MCF 10A (cell line): ENCODE measurements around the gene KIF1B. TPM values are rescaled to one million over a fixed set of nuclear protein-coding genes. Genes with fewer than 3 reads are reported as not detected.
A peak's percentile ranks its signal among the peaks of the same experiment; 100 is the strongest.

Experiments
- BruUV-seq: library from RNA; stranded (reverse); fragments of 400-500 nt; replicated peaks from 2 replicates; lab custom pipeline; 2021; lab: Mats Ljungman, UMichigan
- CTCF ChIA-PET: fragments of 300-600 bp; sonication (Branson Sonifier 250); formaldehyde crosslinking; extraction: SDS; loops from one replicate; lab custom pipeline; 2021; ENCODE audit warnings: antibody characterized with exemption, inconsistent platforms; lab: Yijun Ruan, JAX
- POLR2A ChIA-PET: fragments of 300-600, 350-650 bp; sonication (Branson Sonifier 250); formaldehyde crosslinking; extraction: SDS; loops from one replicate; lab custom pipeline; 2020; ENCODE audit warnings: antibody characterized with exemption, inconsistent platforms; lab: Yijun Ruan, JAX
- DNase-seq: peaks from one replicate; pipeline ENCODE4 v3.0.0-alpha.2; 2018; ENCODE audit not compliant: unreplicated experiment
- H3K27ac Mint-ChIP-seq: one replicate; pipeline ENCODE4 v1.8.0; 2022; ENCODE audit warnings: mild to moderate bottlenecking, low read depth, mixed read lengths; ENCODE audit not compliant: unreplicated experiment
- H3K27me3 Mint-ChIP-seq: one replicate; pipeline ENCODE4 v1.8.0; 2022; ENCODE audit warnings: mixed read lengths; ENCODE audit not compliant: insufficient read depth, unreplicated experiment
- H3K36me3 Mint-ChIP-seq: one replicate; pipeline ENCODE4 v1.8.0; 2022; ENCODE audit warnings: mild to moderate bottlenecking, moderate library complexity, mixed read lengths; ENCODE audit not compliant: insufficient read depth, unreplicated experiment
- H3K4me1 Mint-ChIP-seq: one replicate; pipeline ENCODE4 v1.8.0; 2022; ENCODE audit warnings: mixed read lengths; ENCODE audit not compliant: insufficient read depth, unreplicated experiment
- H3K4me3 Mint-ChIP-seq: one replicate; pipeline ENCODE4 v1.8.0; 2022; ENCODE audit warnings: mild to moderate bottlenecking, moderate library complexity, mixed read lengths; ENCODE audit not compliant: unreplicated experiment
- H3K9me3 Mint-ChIP-seq: one replicate; pipeline ENCODE4 v1.8.0; 2022; ENCODE audit warnings: mixed read lengths; ENCODE audit not compliant: unreplicated experiment
- CTCF ChIP-seq: fragments of 200-600 bp; IDR thresholded peaks from one replicate; pipeline ENCODE4 v1.8.0; 2022; ENCODE audit warnings: antibody characterized with exemption, mild to moderate bottlenecking; ENCODE audit not compliant: unreplicated experiment
- intact Hi-C: fragments of 100-400 bp; cut with micrococcal nuclease; formaldehyde crosslinking; loops from 2 replicates; pipeline ENCODE4 v1.14.1; 2022
- total RNA-seq: library from RNA; stranded (reverse); gene quantifications from 2 replicates; pipeline ENCODE4 v1.2.3, GENCODE V29; 2022

The KIF1B gene
- total RNA-seq, 1 experiment from 2014 or later, result 35.9 TPM

- Mint-ChIP-seq H3K9me3 (no peaks in the 10 kb centered on the region), H3K27ac (peak overlapping the region; percentile 75), H3K27me3 (no peaks in the 10 kb centered on the region), H3K4me1 (peaks cover 6% of the 10 kb centered on the region), H3K36me3 (peaks cover 14% of the 10 kb centered on the region), H3K4me3 (no peak overlapping the region)
- ChIA-PET CTCF (interaction anchor here (0.6 to 1.6 kb wide), 8 partner anchors 9 to 215 kb away, joined by 3 to 15 read pairs (median 4); no protein-coding TSS in a partner anchor), POLR2A (interaction anchor here (0.6 to 2.9 kb wide), 8 partner anchors 9 to 876 kb away, joined by 3 to 85 read pairs (median 3); partner anchors contain the start of genes MTOR and PGD)
- no TSS peak for BruUV-seq
- DNase-seq, result no peak
- intact Hi-C loops, result no loop called here
- TF ChIP-seq CTCF, result no peak
These were observed 176.6 kb downstream of the KIF1B start for GRCh38 chr1:10386761-10387676.

GRCh38 chr1:10387677-10388386, 177.5 kb downstream of the KIF1B start:
- peaks cover 6% of the 10 kb centered on the region for H3K4me1 Mint-ChIP-seq
- intact Hi-C loops, result loop anchor here (1.0 kb wide), 1 partner anchor 10 kb away; no protein-coding TSS in a partner anchor
- no peaks in the 10 kb centered on the region for H3K9me3 Mint-ChIP-seq
- ChIA-PET CTCF (interaction anchor here (0.6 to 1.6 kb wide), 7 partner anchors 10 to 456 kb away, joined by 3 to 15 read pairs (median 4); no protein-coding TSS in a partner anchor), POLR2A (interaction anchor here (0.6 to 2.9 kb wide), 7 partner anchors 10 to 875 kb away, joined by 3 to 85 read pairs (median 3); partner anchors contain the start of genes MTOR and PGD)
- peaks cover 7% of the 10 kb centered on the region for H3K36me3 Mint-ChIP-seq
- no TSS peak for BruUV-seq
- H3K27me3 Mint-ChIP-seq, result no peaks in the 10 kb centered on the region
- peak; percentile 42 for DNase-seq
- no peak for TF ChIP-seq CTCF
- peak overlapping the region; percentile 12 for H3K4me3 Mint-ChIP-seq
- peak overlapping the region; percentile 75 for H3K27ac Mint-ChIP-seq

GRCh38 chr1:10388387-10388715, 178.0 kb downstream of the KIF1B start:
- no TSS peak for BruUV-seq
- intact Hi-C loops, result loop anchor here (1.0 kb wide), 1 partner anchor 10 kb away; no protein-coding TSS in a partner anchor
- DNase-seq, result no peak
- CTCF ChIA-PET, result interaction anchor here (0.6 to 1.6 kb wide), 5 partner anchors 10 to 456 kb away, joined by 3 to 15 read pairs (median 6); no protein-coding TSS in a partner anchor
- H3K27ac Mint-ChIP-seq, result no peak overlapping the region
- H3K4me3 Mint-ChIP-seq, result no peak overlapping the region
- H3K9me3 Mint-ChIP-seq, result no peaks in the 10 kb centered on the region
- POLR2A ChIA-PET, result interaction anchor here (0.6 to 2.9 kb wide), 6 partner anchors 10 to 167 kb away, joined by 3 to 85 read pairs (median 3); partner anchors contain the start of gene PGD
- H3K4me1 Mint-ChIP-seq, result peaks cover 6% of the 10 kb centered on the region
- H3K36me3 Mint-ChIP-seq, result peaks cover 7% of the 10 kb centered on the region
- H3K27me3 Mint-ChIP-seq, result no peaks in the 10 kb centered on the region
- TF ChIP-seq CTCF, result no peak
